HCT116 (cell line): ENCODE measurements around the gene IFNW1. TPM values are rescaled to one million over a fixed set of nuclear protein-coding genes. Genes with fewer than 3 reads are reported as not detected.

Experiments used
- ATAC-seq: fragments of 200-7000 bp; cut with Tn5 transposase; 2 replicates; pipeline ENCODE4 v1.9.1; 2020; ENCODE audit warnings: mild to moderate bottlenecking, moderate library complexity
- BruUV-seq: library from RNA; stranded (reverse); fragments of 400-500 nt; replicated peaks from 2 replicates; lab custom pipeline; 2021; lab: Mats Ljungman, UMichigan
- CTCF ChIA-PET: fragments of 300-600 bp; sonication (Branson Sonifier 250); formaldehyde crosslinking; loops from one replicate; lab custom pipeline; 2021; ENCODE audit warnings: antibody characterized with exemption; lab: Charles Lee
- POLR2A ChIA-PET: fragments of 300-600, 350-600 bp; sonication (Branson Sonifier 250); formaldehyde crosslinking; loops from one replicate; lab custom pipeline; 2021; ENCODE audit warnings: antibody characterized with exemption; lab: Charles Lee
- RAD21 ChIA-PET, 2 experiments: fragments of 300-600 bp; sonication (Branson Sonifier 250); formaldehyde crosslinking; loops; one replicate each; lab custom pipeline; 2023; ENCODE audit warnings: low total read pairs in 2 of 2; ENCODE audit not compliant: uncharacterized antibody in 2 of 2, unreplicated experiment in 2 of 2, low non-redundant PET in 1 of 2; lab: Charles Lee
- DNase-seq: peaks from one replicate; pipeline ENCODE4 v3.0.0-alpha.2; 2010; ENCODE audit warnings: low read depth, low spot score
- H2AFZ ChIP-seq: fragments of 200-600 bp; shearing (Covaris generic), sonication (generic); 2 replicates; pipeline ENCODE4 v1.6.1; 2017; ENCODE audit warnings: low read depth, mixed run types, mixed read lengths, antibody characterized with exemption, low read length; ENCODE audit not compliant: poor library complexity, severe bottlenecking
- H3K27ac ChIP-seq: 2 replicates; pipeline ENCODE4 v1.5.1; 2012; ENCODE audit warnings: low read depth, low read length
- H3K27me3 ChIP-seq: fragments of 200-600 bp; sonication (generic); 2 replicates; pipeline ENCODE4 v1.6.1; 2016; ENCODE audit warnings: mixed run types, low read length, mixed read lengths; ENCODE audit not compliant: insufficient read depth
- H3K36me3 ChIP-seq, 2 experiments: fragments of 200-500 bp in 1 of 2; fragments of 200-600 bp in 1 of 2; sonication (Bioruptor generic) in 1 of 2; sonication (generic) in 1 of 2; 2 replicates each; pipeline versions ENCODE4 v1.5.1 to v1.6.1; 2014 to 2016; ENCODE audit warnings: low read length in 2 of 2, inconsistent platforms in 1 of 2, mixed read lengths in 1 of 2, mixed run types in 1 of 2; ENCODE audit not compliant: insufficient read depth in 2 of 2, control insufficient read depth in 1 of 2
- H3K4me1 ChIP-seq, 2 experiments: fragments of 200-600 bp in 1 of 2; sonication (generic) in 1 of 2; 2 replicates each; pipeline versions ENCODE4 v1.5.1 to v1.6.1; 2012 to 2017; ENCODE audit warnings: low read length in 2 of 2, inconsistent platforms in 1 of 2, mild to moderate bottlenecking in 1 of 2, mixed read lengths in 1 of 2, mixed run types in 1 of 2, moderate library complexity in 1 of 2; ENCODE audit not compliant: insufficient read depth in 2 of 2, control insufficient read depth in 1 of 2
- H3K4me2 ChIP-seq: fragments of 200-600 bp; sonication (generic); 2 replicates; pipeline ENCODE4 v1.6.1; 2017; ENCODE audit warnings: mixed run types, low read length, mixed read lengths
- H3K4me3 ChIP-seq, 2 experiments: fragments of 200-600 bp in 1 of 2; sonication (generic) in 1 of 2; replicated peaks in 1 of 2; 2 replicates each; pipeline ENCODE4 v1.5.1; 2011 to 2016; ENCODE audit warnings: low read length in 2 of 2, control low read depth in 1 of 2, low read depth in 1 of 2, mild to moderate bottlenecking in 1 of 2, mixed read lengths in 1 of 2, mixed run types in 1 of 2
- H3K79me2 ChIP-seq: fragments of 200-600 bp; sonication (generic); 2 replicates; pipeline ENCODE4 v1.6.1; 2017; ENCODE audit warnings: mild to moderate bottlenecking, mixed run types, low read length, moderate library complexity, mixed read lengths; ENCODE audit not compliant: insufficient read depth
- H3K9ac ChIP-seq: fragments of 200-600 bp; sonication (generic); 2 replicates; pipeline ENCODE4 v1.6.1; 2016; ENCODE audit warnings: low read length, mixed read lengths
- H3K9me2 ChIP-seq: fragments of 200-600 bp; sonication (generic), shearing (Covaris generic); 2 replicates; pipeline ENCODE4 v1.6.1; 2017; ENCODE audit warnings: mixed run types, mild to moderate bottlenecking, moderate library complexity; ENCODE audit not compliant: insufficient read depth
- H3K9me3 ChIP-seq, 2 experiments: fragments of 200-500 bp in 1 of 2; fragments of 200-600 bp in 1 of 2; sonication (Bioruptor generic) in 1 of 2; sonication (generic) in 1 of 2; 2 replicates each; pipeline ENCODE4 v1.6.1; 2014 to 2017; ENCODE audit warnings: low read length in 2 of 2, mixed read lengths in 2 of 2, inconsistent platforms in 1 of 2, low read depth in 1 of 2, mild to moderate bottlenecking in 1 of 2, mixed run types in 1 of 2, moderate library complexity in 1 of 2; ENCODE audit not compliant: control insufficient read depth in 1 of 2, insufficient read depth in 1 of 2
- H4K20me1 ChIP-seq: fragments of 200-600 bp; sonication (generic), shearing (Covaris generic); 2 replicates; pipeline ENCODE4 v1.6.1; 2017; ENCODE audit warnings: mixed run types, mild to moderate bottlenecking, moderate library complexity; ENCODE audit not compliant: insufficient read depth
- CEBPB ChIP-seq: IDR thresholded peaks from 2 replicates; pipeline ENCODE4 v1.6.1; 2012; ENCODE audit warnings: low read depth
- ELF1 ChIP-seq: IDR thresholded peaks from 2 replicates; pipeline ENCODE4 v1.6.1; 2012; ENCODE audit warnings: low read depth, borderline replicate concordance
- EZH2 ChIP-seq: fragments of 200-600 bp; sonication (generic); IDR thresholded peaks from 2 replicates; pipeline ENCODE4 v1.6.1; 2017; ENCODE audit warnings: antibody characterized with exemption, mixed run types
- JUND ChIP-seq: IDR thresholded peaks from 2 replicates; pipeline ENCODE4 v1.6.1; 2012
- POLR2A ChIP-seq: IDR thresholded peaks from 2 replicates; pipeline ENCODE4 v1.7.0; 2011; ENCODE audit warnings: borderline replicate concordance; ENCODE audit not compliant: insufficient read depth, insufficient read length; ENCODE audit errors: extremely low read depth
- POLR2AphosphoS5 ChIP-seq: IDR thresholded peaks from 2 replicates; pipeline ENCODE4 v1.6.1; 2011; ENCODE audit warnings: mild to moderate bottlenecking, low read depth, low read length, moderate library complexity
- REST ChIP-seq: IDR thresholded peaks from 2 replicates; pipeline ENCODE4 v1.6.1; 2012; ENCODE audit warnings: low read depth
- SRF ChIP-seq: IDR thresholded peaks from 2 replicates; pipeline ENCODE4 v1.6.1; 2012; ENCODE audit warnings: low read depth
- TCF7L2 ChIP-seq: IDR thresholded peaks from 2 replicates; pipeline ENCODE4 v1.7.0; 2011; ENCODE audit warnings: borderline replicate concordance, inconsistent platforms; ENCODE audit not compliant: insufficient read depth, insufficient read length; ENCODE audit errors: extremely low read depth
- ZBTB33 ChIP-seq: IDR thresholded peaks from 2 replicates; pipeline ENCODE4 v1.6.1; 2011; ENCODE audit warnings: mild to moderate bottlenecking, low read length, moderate library complexity; ENCODE audit not compliant: insufficient replicate concordance; ENCODE audit errors: extremely low read depth
- intact Hi-C: fragments of 100-400 bp; cut with micrococcal nuclease; formaldehyde crosslinking; loops from 2 replicates; pipeline ENCODE4 v1.10.0; 2022
- total RNA-seq: library from RNA; stranded (reverse); gene quantifications from one replicate; pipeline ENCODE4 v1.2.1, GENCODE V29; 2021; ENCODE audit not compliant: unreplicated experiment
- TF ChIP-seq, protein P1 (sequence below): IDR thresholded peaks from 2 replicates; pipeline ENCODE4 v1.6.1; 2012

IFNW1 gene
- total RNA-seq, 1 experiment from 2014 or later = not detected

DNA sequence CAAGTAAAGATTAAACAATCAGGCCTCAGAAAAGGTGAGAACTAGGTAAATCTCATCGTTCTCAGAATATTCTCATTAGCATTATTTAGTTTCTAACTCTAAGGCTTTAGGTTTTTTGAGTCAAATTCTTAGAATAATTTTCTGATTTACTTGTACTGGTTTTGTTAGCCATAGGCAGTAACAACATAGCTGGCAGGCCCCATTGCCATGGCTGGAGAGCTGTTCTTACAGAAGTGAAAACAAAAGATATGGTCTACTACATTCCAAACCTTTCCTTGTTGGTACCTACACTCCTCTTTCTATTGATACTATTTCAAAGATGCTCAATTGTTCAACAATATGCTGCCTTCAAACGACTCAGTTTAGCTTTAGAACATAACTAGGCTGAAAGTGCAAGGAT lies 27.3 kb downstream of the IFNW1 start:
- Histone ChIP-seq H3K4me3 (no peak overlapping the region), H3K27ac (no peak overlapping the region), H3K9me3 (no peaks in the 10 kb centered on the region), H3K9ac (no peak overlapping the region), H3K36me3 (no peaks in the 10 kb centered on the region), H3K9me2 (no peaks in the 10 kb centered on the region), H3K79me2 (no peaks in the 10 kb centered on the region), H2AFZ (no peak overlapping the region), H3K4me2 (no peak overlapping the region), H3K4me1 (no peaks in the 10 kb centered on the region), H3K27me3 (peaks cover 12% of the 10 kb centered on the region; the same call in 1 of the 2 replicates), H4K20me1 (no peaks in the 10 kb centered on the region)
- RAD21 ChIA-PET = no interaction called here
- CTCF ChIA-PET = no interaction called here
- POLR2A ChIA-PET = no interaction called here
- intact Hi-C loops = loop anchor here (5.0 to 10.0 kb wide), 2 partner anchors 1172 to 1640 kb away; no protein-coding TSS in a partner anchor
- TF ChIP-seq SRF = no peak
- no peak for TF ChIP-seq CEBPB
- no peak for TF ChIP-seq JUND
- TF ChIP-seq ZBTB33 = no peak
- no peak for TF ChIP-seq POLR2AphosphoS5
- TF ChIP-seq TCF7L2 = no peak
- no peak for TF ChIP-seq ELF1
- TF ChIP-seq, protein P1, sequence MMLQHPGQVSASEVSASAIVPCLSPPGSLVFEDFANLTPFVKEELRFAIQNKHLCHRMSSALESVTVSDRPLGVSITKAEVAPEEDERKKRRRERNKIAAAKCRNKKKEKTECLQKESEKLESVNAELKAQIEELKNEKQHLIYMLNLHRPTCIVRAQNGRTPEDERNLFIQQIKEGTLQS = no peak
- TF ChIP-seq POLR2A = no peak
- TF ChIP-seq REST = no peak
- TF ChIP-seq EZH2 = no peak
- ATAC-seq = no peak
- DNase-seq = no peak
- no TSS peak for BruUV-seq
